ENCODE measurements around the gene MAP3K6.

Gene MAP3K6

DNA sequence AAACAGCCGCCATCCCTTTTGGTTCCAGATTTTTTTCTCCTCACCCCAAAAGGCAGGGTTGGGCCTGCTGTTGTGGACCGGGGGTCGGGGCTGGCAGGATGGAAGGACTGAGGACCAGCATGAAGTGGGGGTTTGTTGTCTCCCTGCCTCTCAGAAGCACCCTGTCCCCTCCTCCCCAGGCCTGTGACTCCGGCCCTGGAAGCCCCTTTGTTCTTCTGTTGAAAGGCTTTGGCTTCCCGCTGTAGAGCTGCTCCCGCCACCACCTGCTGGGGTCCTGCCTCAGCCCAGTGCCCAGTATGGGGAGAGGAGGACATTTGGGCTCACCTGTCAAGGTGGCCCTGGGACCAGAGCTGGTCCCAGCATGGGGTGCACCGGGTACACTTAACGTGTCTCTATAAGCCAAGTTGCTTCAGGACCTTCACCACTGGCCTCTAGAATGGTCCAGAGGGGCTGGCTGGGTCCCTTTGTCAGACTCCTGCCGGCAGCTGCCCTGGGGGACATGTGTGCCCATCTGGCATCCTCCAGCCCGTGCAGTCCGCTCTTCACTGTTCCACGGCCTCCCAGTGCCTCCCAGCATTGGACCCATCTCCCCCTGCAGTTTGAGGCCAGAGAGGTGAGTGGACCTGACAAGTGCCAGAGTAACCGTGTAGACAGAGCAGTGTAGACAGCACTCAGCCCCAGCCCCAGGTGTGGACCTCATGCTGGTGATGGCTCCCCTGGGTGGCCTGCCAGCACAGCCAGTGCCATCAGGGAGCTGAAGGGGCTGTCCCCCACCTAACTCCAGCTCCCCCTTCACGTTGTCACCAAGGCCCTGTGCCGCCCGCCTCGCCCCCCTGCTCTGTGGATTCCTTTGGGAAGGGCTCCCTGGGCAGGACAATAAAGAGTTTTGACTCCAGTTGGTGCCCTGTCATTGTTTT, 31.0 kb downstream of the MAP3K6 start:
- no peak for DNase-seq (ENCODE audit: low read depth)

- no peak for DNase-seq (ENCODE audit: low read depth)
Measured at GRCh38 chr1:27333717-27334279, 33.0 kb downstream of the MAP3K6 start.

GRCh38 chr1:27332536-27333281, 34.1 kb downstream of the MAP3K6 start:
- no peak for DNase-seq (ENCODE audit: low read depth)

DNA sequence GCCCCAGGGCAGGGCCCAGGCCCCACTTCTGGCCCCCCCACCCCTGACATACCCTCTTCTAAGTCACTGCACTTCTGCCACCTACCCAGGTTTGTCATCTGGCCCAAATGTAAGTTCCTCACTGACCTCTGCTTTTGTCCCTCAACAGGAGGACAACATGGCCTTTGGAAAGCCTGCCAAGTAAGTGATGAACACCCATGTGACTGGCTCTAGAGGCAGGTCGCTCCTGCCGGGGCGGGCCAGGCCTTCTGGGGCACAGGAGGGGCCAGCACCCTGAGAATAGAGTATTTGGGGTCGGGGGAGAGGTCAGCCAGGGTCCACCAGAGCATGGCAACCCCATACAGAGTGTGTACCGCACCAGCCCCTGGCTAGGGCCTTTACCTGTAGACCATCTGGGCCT, 34.8 kb downstream of the MAP3K6 start:
- no peak for DNase-seq (ENCODE audit: low read depth)

GRCh38 chr1:27331426-27331825, 35.3 kb downstream of the MAP3K6 start:
- no peak for DNase-seq (ENCODE audit: low read depth)

DNA sequence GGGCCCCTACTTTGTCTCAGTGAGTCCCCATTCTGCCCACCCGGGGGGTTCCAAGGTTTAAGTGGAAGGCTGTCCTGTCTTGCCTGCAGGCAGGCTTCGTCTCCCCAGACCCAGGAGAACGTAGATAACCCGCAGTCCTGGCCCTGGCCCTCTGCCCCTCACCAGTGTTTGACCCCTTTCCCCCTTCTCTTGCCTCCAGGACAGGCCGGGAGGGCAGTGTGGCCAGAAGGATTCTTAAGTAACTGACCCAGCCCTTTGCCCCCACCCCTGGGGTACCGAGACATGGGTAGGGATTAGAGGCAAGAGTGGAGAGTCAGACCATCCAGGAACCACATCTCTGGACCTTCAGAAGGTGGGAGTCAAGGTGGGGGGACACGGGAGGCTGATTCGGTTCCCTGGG, 36.0 kb downstream of the MAP3K6 start:
- no peak for DNase-seq (ENCODE audit: low read depth)

DNA sequence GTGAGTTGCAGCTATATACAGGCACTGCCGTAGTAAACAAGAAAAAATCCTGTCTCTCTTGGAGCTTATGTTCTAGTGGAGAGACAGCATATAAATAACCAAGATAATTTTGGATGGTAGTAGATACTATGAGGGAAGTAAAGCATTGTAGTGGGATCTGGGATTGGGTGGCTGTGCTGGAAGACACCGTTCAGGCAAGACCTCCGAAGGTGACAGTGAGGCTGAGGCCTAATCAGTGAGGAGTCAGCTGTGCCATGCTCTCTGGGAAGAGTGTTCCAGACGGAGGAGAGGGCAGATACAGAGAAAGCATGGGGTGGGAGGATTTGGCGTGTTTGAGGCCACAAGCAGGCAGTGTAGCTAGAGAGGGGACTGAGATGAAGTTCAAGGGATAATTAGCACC, 38.8 kb downstream of the MAP3K6 start:
- no peak for DNase-seq (ENCODE audit: low read depth)

DNA sequence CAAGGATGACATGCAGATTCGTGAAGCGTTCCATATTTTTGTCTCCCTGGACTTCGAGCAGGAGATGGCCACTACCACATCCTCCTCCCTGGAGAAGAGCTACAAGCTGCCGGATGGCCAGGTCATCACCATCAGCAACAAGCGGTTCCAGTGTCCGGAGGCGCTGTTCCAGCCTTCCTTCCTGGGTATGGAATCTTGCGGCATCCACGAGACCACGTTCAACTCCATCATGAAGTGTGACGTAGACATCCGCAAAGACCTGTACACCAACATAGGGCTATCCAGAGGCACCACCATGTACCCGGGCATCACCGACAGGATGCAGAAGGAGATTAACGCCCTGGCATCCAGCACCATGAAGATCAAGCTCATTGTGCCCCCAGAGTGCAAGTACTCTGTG, 41.5 kb downstream of the MAP3K6 start:
- DNase-seq (ENCODE audit: low read depth), result no peak

- DNase-seq (ENCODE audit: low read depth), result no peak
Measured at GRCh38 chr1:27322569-27323240, 44.1 kb downstream of the MAP3K6 start.

- peak; percentile 74 for DNase-seq (ENCODE audit: low read depth)
Measured at GRCh38 chr1:27321813-27322568, 44.8 kb downstream of the MAP3K6 start, which contains the start of gene TMEM222. TMEM222 (plus strand) TSS chr1:27322163; CDS start chr1:27322198, 35 bp downstream.

DNA sequence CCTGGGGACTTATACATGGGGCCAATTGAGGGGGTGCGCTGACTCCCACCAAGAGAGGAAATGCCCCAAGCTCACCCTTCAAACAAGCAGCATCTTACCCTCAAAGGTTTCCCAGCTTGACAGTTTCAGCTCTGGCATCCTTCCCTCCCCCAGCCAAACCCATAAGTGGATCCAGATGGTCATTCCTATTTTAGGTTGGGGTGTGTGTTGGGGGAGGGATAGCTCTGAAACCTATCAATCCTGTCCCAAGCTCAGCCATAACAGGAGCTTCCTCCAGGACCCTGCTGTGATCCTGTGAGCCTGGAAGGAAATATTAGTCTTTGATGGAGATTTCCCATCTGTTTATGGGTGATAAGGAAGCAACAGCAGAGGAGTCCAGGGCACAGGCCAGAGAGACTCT, 48.2 kb downstream of the MAP3K6 start:
- no peak for DNase-seq (ENCODE audit: low read depth)

DNA sequence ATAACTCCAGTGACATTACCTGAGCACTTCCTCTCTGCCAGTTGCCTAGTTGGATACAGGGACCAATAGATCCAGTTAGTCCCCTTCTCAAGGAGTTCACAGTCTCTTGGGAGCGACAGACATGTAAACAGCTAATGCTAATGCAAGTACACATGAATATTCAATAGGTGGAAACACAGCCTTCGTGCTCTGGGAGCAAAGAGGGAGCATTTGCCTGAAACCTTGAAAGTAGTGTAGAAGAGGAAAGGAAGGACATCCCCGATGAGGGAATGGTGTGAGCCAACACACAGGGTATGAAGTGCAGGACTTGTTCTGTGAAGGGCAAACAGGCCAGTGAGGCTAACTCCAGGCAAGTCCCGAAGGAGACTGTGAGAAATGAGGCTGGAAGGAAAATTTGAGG, 48.6 kb downstream of the MAP3K6 start:
- no peak for DNase-seq (ENCODE audit: low read depth)

DNA sequence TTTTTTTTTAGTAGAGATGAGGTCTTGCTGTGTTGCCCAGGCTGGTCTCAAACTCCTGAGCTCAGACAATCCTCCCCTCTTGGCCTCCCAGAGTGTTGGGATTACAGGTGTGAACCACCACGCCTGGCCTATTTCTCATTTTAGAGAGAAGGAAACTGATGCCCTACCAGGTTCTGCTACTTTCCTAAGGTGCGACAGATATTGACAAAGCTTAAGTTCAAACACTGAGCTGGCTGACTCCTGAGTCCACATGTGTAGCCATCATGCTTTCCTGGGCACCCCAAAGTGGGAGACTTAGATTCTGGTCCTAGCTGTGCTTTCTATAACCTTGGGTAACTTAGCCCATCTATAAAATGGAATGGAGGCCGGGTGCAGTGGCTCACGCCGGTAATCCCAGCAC, 49.9 kb downstream of the MAP3K6 start:
- no peak for DNase-seq (ENCODE audit: low read depth)

DNA sequence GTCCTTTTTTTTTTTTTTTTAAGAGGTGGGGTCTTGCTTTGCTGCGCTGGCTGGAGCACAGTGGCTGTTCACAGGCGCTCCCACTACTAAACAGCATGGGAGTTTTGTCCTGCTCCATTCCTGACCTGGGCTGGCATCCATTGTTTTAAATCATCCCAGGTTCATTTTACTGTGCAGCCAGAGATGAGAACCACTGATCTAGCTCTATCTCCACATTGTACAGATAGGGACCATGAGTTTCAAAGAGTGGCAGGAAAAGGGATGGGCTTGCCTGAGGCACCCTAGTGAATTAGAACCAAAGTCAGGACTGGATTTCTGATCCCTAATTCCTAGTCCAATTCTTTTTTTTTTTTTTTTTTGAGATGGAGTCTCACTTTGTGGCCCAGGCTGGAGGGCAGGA, 52.0 kb downstream of the MAP3K6 start:
- no peak for DNase-seq (ENCODE audit: low read depth)

DNA sequence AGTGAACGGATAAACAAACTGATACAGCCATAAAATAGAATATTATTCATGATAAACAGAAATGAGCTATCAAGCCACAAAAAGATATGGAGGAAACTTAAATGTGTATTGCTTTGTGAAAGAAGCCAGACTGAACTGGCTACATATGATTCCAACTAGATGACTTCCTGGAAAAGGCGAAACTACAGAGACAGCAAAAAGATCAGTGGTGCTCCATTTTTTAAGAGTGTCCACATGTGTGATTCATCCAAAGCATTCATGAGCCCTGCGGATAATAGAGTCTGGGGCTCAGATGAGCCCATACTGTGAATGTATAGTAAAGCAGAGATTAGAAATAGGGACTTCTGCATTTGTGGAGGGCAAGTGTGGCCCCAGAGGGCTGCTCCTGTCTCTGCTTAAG, 52.6 kb downstream of the MAP3K6 start:
- no peak for DNase-seq (ENCODE audit: low read depth)

- no peak for DNase-seq (ENCODE audit: low read depth)
Measured at GRCh38 chr1:27307874-27308598, 58.7 kb downstream of the MAP3K6 start.

- DNase-seq (ENCODE audit: low read depth), result no peak
Measured at GRCh38 chr1:27306892-27307761, 59.6 kb downstream of the MAP3K6 start.

GRCh38 chr1:27306071-27306470, 60.7 kb downstream of the MAP3K6 start:
- DNase-seq (ENCODE audit: low read depth), result no peak

Measured in HS-5 (cell line).